CD14-positive monocyte (primary cell): Measurements from ENCODE around the gene TPK1. TPM values are rescaled to one million over a fixed set of nuclear protein-coding genes. Genes with fewer than 3 reads are reported as not detected.

Source experiments
- DNase-seq, 3 donors: peaks; one replicate each; pipeline ENCODE4 v3.0.0-alpha.2; 2011 to 2022
- H2AFZ ChIP-seq: 2 replicates; pipeline ENCODE4 v1.6.0; 2012; ENCODE audit warnings: mild to moderate bottlenecking, low read depth, low read length, inconsistent platforms; ENCODE audit not compliant: insufficient read depth, poor library complexity, severe bottlenecking
- H3K27ac ChIP-seq, 2 donors: 1 replicate in 1 of 2; 2 replicates in 1 of 2; pipeline ENCODE4 v1.5.1; 2012 to 2013; ENCODE audit warnings: low read length in 2 of 2, control low read depth in 1 of 2, inconsistent platforms in 1 of 2, low read depth in 1 of 2, mild to moderate bottlenecking in 1 of 2
- H3K27me3 ChIP-seq, 2 donors: one replicate each; pipeline versions ENCODE4 v1.6.0 to v1.6.1; 2011 to 2013; ENCODE audit warnings: low read length in 2 of 2; ENCODE audit not compliant: control insufficient read depth in 2 of 2, insufficient read depth in 2 of 2
- H3K36me3 ChIP-seq, 2 donors: replicated peaks in 1 of 2; 1 replicate in 1 of 2; 2 replicates in 1 of 2; pipeline versions ENCODE4 v1.5.1 to v1.6.1; 2012 to 2013; ENCODE audit warnings: low read length in 2 of 2, control low read depth in 1 of 2, inconsistent platforms in 1 of 2, mild to moderate bottlenecking in 1 of 2; ENCODE audit not compliant: insufficient read depth in 2 of 2, control insufficient read depth in 1 of 2
- H3K4me1 ChIP-seq, 2 donors: 1 replicate in 1 of 2; 2 replicates in 1 of 2; pipeline versions ENCODE4 v1.5.1 to v1.6.1; 2012 to 2013; ENCODE audit warnings: low read length in 2 of 2, control low read depth in 1 of 2, inconsistent platforms in 1 of 2, mild to moderate bottlenecking in 1 of 2, moderate library complexity in 1 of 2; ENCODE audit not compliant: insufficient read depth in 2 of 2, control insufficient read depth in 1 of 2
- H3K4me2 ChIP-seq: replicated peaks from 2 replicates; pipeline ENCODE3; 2012; ENCODE audit warnings: low read length, moderate library complexity, mild to moderate bottlenecking; ENCODE audit not compliant: poor library complexity, severe bottlenecking; ENCODE audit errors: extremely low read depth
- H3K4me3 ChIP-seq, 3 experiments: fragments of 200-600 bp in 1 of 3; sonication (generic) in 1 of 3; replicated peaks in 1 of 3; 1 replicate in 2 of 3; 2 replicates in 1 of 3; pipeline ENCODE4 v1.5.1; 2011 to 2013; ENCODE audit warnings: low read length in 3 of 3, mild to moderate bottlenecking in 3 of 3, control low read depth in 2 of 3, low read depth in 2 of 3, inconsistent platforms in 1 of 3, moderate library complexity in 1 of 3
- H3K79me2 ChIP-seq: 2 replicates; pipeline ENCODE4 v1.6.0; 2012; ENCODE audit warnings: mild to moderate bottlenecking, control low read depth, inconsistent platforms, low read length, moderate library complexity; ENCODE audit not compliant: insufficient read depth
- H3K9ac ChIP-seq: 2 replicates; pipeline ENCODE4 v1.6.0; 2017; ENCODE audit warnings: low read length, mild to moderate bottlenecking; ENCODE audit not compliant: insufficient read depth, poor library complexity, severe bottlenecking
- H3K9me3 ChIP-seq, 2 donors: replicated peaks in 1 of 2; 1 replicate in 1 of 2; 2 replicates in 1 of 2; pipeline versions ENCODE4 v1.5.1 to v1.6.1; 2012 to 2013; ENCODE audit warnings: low read length in 2 of 2, control low read depth in 1 of 2; ENCODE audit not compliant: control insufficient read depth in 1 of 2, insufficient read depth in 1 of 2
- H4K20me1 ChIP-seq: 2 replicates; pipeline ENCODE4 v1.6.0; 2012; ENCODE audit warnings: mild to moderate bottlenecking, low read length, control low read depth, moderate library complexity; ENCODE audit not compliant: insufficient read depth
- H3K27ac Mint-ChIP-seq, 7 donors: one replicate each; pipeline ENCODE4 v1.8.0; 2020; ENCODE audit warnings: mild to moderate bottlenecking in 7 of 7, mixed read lengths in 7 of 7, moderate library complexity in 6 of 7, inconsistent platforms in 2 of 7
- H3K27me3 Mint-ChIP-seq, 3 donors: one replicate each; pipeline ENCODE4 v1.8.0; 2021 to 2022; ENCODE audit warnings: low read depth in 3 of 3, mild to moderate bottlenecking in 3 of 3, mixed read lengths in 3 of 3, moderate library complexity in 3 of 3, inconsistent platforms in 1 of 3
- H3K36me3 Mint-ChIP-seq, 2 donors: one replicate each; pipeline ENCODE4 v1.8.0; 2020; ENCODE audit warnings: mixed read lengths in 2 of 2, inconsistent platforms in 1 of 2, mild to moderate bottlenecking in 1 of 2
- H3K4me1 Mint-ChIP-seq: one replicate; pipeline ENCODE4 v1.8.0; 2020; ENCODE audit warnings: mild to moderate bottlenecking, mixed read lengths
- H3K4me3 Mint-ChIP-seq, 2 donors: one replicate each; pipeline ENCODE4 v1.8.0; 2020; ENCODE audit warnings: mild to moderate bottlenecking in 2 of 2, mixed read lengths in 2 of 2, moderate library complexity in 1 of 2
- H3K9me3 Mint-ChIP-seq, 7 donors: one replicate each; pipeline ENCODE4 v1.8.0; 2020 to 2022; ENCODE audit warnings: mixed read lengths in 7 of 7, mild to moderate bottlenecking in 6 of 7, moderate library complexity in 6 of 7, inconsistent platforms in 2 of 7
- CTCF ChIP-seq: fragments of 200-600 bp; IDR thresholded peaks from one replicate; pipeline ENCODE4 v1.8.0; 2022; ENCODE audit warnings: antibody characterized with exemption, mild to moderate bottlenecking
- WGBS: methylation state at CpG from one replicate; pipeline ENCODE4 v1.1.5; 2013; ENCODE audit warnings: missing lambda C conversion rate; ENCODE audit not compliant: insufficient coverage; 5-methylcytosine and 5-hydroxymethylcytosine counted together
- intact Hi-C, 2 donors: fragments of 100-400 bp; cut with micrococcal nuclease; formaldehyde crosslinking; loops; one replicate each; pipeline versions ENCODE4 v1.15.0 to v1.15.1; 2023
- polyA plus RNA-seq, 3 donors: library from polyadenylated mRNA; depleted of rRNA in 1 of 3; unstranded in 2 of 3; stranded (reverse) in 1 of 3; fragments of 300-500 nt in 2 of 3; fragments of >200 nt in 1 of 3; fragmentation: Illumina TruSeq in 2 of 3; gene quantifications; 1 replicate in 2 of 3; 2 replicates in 1 of 3; pipeline ENCODE4 v1.2.3, GENCODE V29; 2012 to 2021

Gene TPK1
- polyA plus RNA-seq, 3 donors = 18.9 to 33.8 (median 33.1) TPM

GRCh38 chr7:144736880-144737493 lies 98.9 kb downstream of the TPK1 start:
- Histone ChIP-seq H3K79me2 (no peaks in the 10 kb centered on the region), H3K36me3 (no peaks in the 10 kb centered on the region), H3K4me3 (no peak overlapping the region), H2AFZ (no peak overlapping the region), H3K9me3 (no peaks in the 10 kb centered on the region), H3K9ac (no peak overlapping the region), H3K27ac (no peak overlapping the region), H3K4me1 (no peaks in the 10 kb centered on the region), H3K4me2 (no peak overlapping the region), H4K20me1 (no peaks in the 10 kb centered on the region), H3K27me3 (no peaks in the 10 kb centered on the region)
- intact Hi-C loops = no loop called here
- peak overlapping the region in 1 of 7 donors; percentile 59 for H3K27ac Mint-ChIP-seq
- WGBS = no CpG with 5 or more reads among the region's 1 CpG
- peaks cover 0 to 2% (median 0%) of the 10 kb centered on the region in 7 donors for H3K9me3 Mint-ChIP-seq
- H3K4me3 Mint-ChIP-seq = no peak overlapping the region
- TF ChIP-seq CTCF = no peak
- peaks cover 0 to 1% (median 0%) of the 10 kb centered on the region in 3 donors for H3K27me3 Mint-ChIP-seq
- peaks cover 0 to 3% of the 10 kb centered on the region in 2 donors for H3K36me3 Mint-ChIP-seq
- no peak for DNase-seq
- H3K4me1 Mint-ChIP-seq = peaks cover 4% of the 10 kb centered on the region

DNA sequence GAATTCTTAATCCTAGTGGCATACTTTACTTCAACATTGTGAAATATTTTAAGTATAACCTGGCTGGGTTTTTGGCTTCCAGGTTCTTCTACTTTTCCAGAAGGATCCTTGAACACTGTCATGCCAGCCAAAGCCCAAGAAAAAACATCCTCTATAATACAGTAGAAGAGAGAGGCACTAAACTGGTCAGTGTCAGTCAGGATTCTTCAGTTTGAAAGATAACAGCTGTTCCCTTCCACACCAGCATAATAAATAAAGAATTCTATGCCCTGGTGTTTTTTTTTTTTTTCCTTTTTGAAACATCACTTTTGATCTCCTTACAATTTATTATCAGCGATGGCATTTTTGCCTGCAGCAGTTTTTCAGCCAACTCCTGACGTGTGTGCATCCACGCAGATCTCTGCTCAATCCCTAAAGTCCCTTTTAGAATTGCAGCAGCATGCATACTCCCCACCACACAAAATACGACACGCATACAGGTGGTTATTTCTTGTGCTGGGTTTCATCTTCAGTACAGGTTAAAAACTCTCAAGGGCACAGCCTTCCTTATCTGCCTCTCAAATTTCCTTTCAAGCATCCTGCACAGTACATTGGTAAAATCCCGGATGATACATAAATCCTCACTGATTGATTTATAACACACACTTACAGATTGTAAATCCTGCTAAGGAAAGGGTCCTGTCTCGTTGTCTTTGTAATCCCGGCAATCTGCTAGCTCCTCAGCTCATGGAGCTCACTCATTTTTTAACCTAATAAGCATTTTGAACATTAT lies 100.2 kb downstream of the TPK1 start:
- intact Hi-C loops = no loop called here
- 61% methylated on average over 3 of the region's 8 CpGs for WGBS
- Histone ChIP-seq H3K4me3 (no peak overlapping the region), H3K27ac (no peak overlapping the region), H2AFZ (no peak overlapping the region), H3K9me3 (no peaks in the 10 kb centered on the region), H3K4me1 (no peaks in the 10 kb centered on the region), H3K27me3 (no peaks in the 10 kb centered on the region), H3K9ac (no peak overlapping the region), H3K79me2 (no peaks in the 10 kb centered on the region), H3K4me2 (no peak overlapping the region), H3K36me3 (no peaks in the 10 kb centered on the region), H4K20me1 (no peaks in the 10 kb centered on the region)
- H3K9me3 Mint-ChIP-seq = peaks cover 0 to 2% (median 0%) of the 10 kb centered on the region in 7 donors
- H3K27me3 Mint-ChIP-seq = no peaks in the 10 kb centered on the region
- H3K27ac Mint-ChIP-seq = no peak overlapping the region
- no peak for DNase-seq
- H3K4me3 Mint-ChIP-seq = no peak overlapping the region
- no peak for TF ChIP-seq CTCF
- peaks cover 4% of the 10 kb centered on the region for H3K4me1 Mint-ChIP-seq
- H3K36me3 Mint-ChIP-seq = peaks cover 0 to 3% of the 10 kb centered on the region in 2 donors
